GM21367 (cell line): Measurements from ENCODE around the gene MATCAP1.

ENCODE experiments used
- ATAC-seq: cut with Tn5 transposase; IDR thresholded peaks from one replicate; pipeline ENCODE4 v1.9.1; 2021; ENCODE audit not compliant: unreplicated experiment

MATCAP1 gene

GRCh38 chr16:67183627-67184452 is at the start of gene MATCAP1:
Gene MATCAP1, minus strand, starts transcription at chr16:67183963. Its CDS starts 3,353 bp downstream, at chr16:67180610.
- peak; percentile 79 for ATAC-seq

- no peak for ATAC-seq
Observed at GRCh38 chr16:67230809-67231660, 47.3 kb upstream of the MATCAP1 start.

GRCh38 chr16:67229906-67230808 is 46.4 kb upstream of the MATCAP1 start:
- ATAC-seq: no peak

- no peak for ATAC-seq
Observed at GRCh38 chr16:67228905-67229304, 45.1 kb upstream of the MATCAP1 start.

GRCh38 chr16:67228034-67228785 is 44.4 kb upstream of the MATCAP1 start:
- ATAC-seq: no peak

GRCh38 chr16:67227567-67227921 is 43.8 kb upstream of the MATCAP1 start:
- no peak for ATAC-seq

GRCh38 chr16:67226804-67227566 is 43.2 kb upstream of the MATCAP1 start, which contains the start of gene TMEM208:
Gene TMEM208, plus strand, starts transcription at chr16:67227130. Its CDS starts 89 bp downstream, at chr16:67227219.
- peak; percentile 84 for ATAC-seq

GRCh38 chr16:67226295-67226803 is 42.6 kb upstream of the MATCAP1 start:
- no peak for ATAC-seq

- ATAC-seq: no peak
Observed at GRCh38 chr16:67223992-67224391, 40.2 kb upstream of the MATCAP1 start.

GRCh38 chr16:67216612-67217490 is 33.1 kb upstream of the MATCAP1 start:
- no peak for ATAC-seq

- ATAC-seq: no peak
Observed at GRCh38 chr16:67215706-67216105, 31.9 kb upstream of the MATCAP1 start.

GRCh38 chr16:67213197-67214019 is 29.6 kb upstream of the MATCAP1 start:
- no peak for ATAC-seq

- no peak for ATAC-seq
Observed at GRCh38 chr16:67212766-67213165, 29.0 kb upstream of the MATCAP1 start.

- ATAC-seq: no peak
Observed at GRCh38 chr16:67211674-67212073, 27.9 kb upstream of the MATCAP1 start.

- no peak for ATAC-seq
Observed at GRCh38 chr16:67210069-67210937, 26.5 kb upstream of the MATCAP1 start.

- no peak for ATAC-seq
Observed at GRCh38 chr16:67209565-67209964, 25.8 kb upstream of the MATCAP1 start.
